Ascending aorta (tissue), 2 donors: Measurements from ENCODE around the gene GAS2L3. TPM values are rescaled to one million over a fixed set of nuclear protein-coding genes. Genes with fewer than 3 reads are reported as not detected.

Experiments used
- DNase-seq, 2 donors: peaks; one replicate each; pipeline ENCODE4 v3.0.0-alpha.2; 2019; ENCODE audit warnings: low spot score in 2 of 2
- H3K27ac ChIP-seq, 2 donors: fragments of 200-600 bp; sonication (generic); one replicate each; pipeline ENCODE4 v1.5.1; 2016 to 2017; ENCODE audit warnings: mild to moderate bottlenecking in 1 of 2
- H3K27me3 ChIP-seq: fragments of 200-600 bp; sonication (generic); one replicate; pipeline ENCODE4 v1.5.1; 2017
- H3K36me3 ChIP-seq, 2 donors: fragments of 200-600 bp; sonication (generic); one replicate each; pipeline ENCODE4 v1.5.1; 2016
- H3K4me1 ChIP-seq, 2 donors: fragments of 200-600 bp; sonication (generic); one replicate each; pipeline ENCODE4 v1.5.1; 2016 to 2017; ENCODE audit warnings: mild to moderate bottlenecking in 1 of 2
- H3K4me3 ChIP-seq, 2 donors: fragments of 200-600 bp; sonication (generic); one replicate each; pipeline ENCODE4 v1.5.1; 2016 to 2017; ENCODE audit warnings: mild to moderate bottlenecking in 1 of 2
- H3K9me3 ChIP-seq, 2 donors: fragments of 200-600 bp; sonication (generic); one replicate each; pipeline ENCODE4 v1.5.1; 2016
- intact Hi-C: fragments of 100-400 bp; cut with DNase I; formaldehyde crosslinking; loops from one replicate; pipeline ENCODE4 v1.15.1; 2023
- total RNA-seq: library from RNA; depleted of rRNA; stranded (reverse); fragments of >200 nt; gene quantifications from one replicate; pipeline ENCODE4 v1.1.0, GENCODE V29; 2016
- TF ChIP-seq, protein P1 (sequence below), 3 experiments: fragments of 200-600 bp in 2 of 3; fragments of 450-650 bp in 1 of 3; sonication (generic) in 2 of 3; IDR thresholded peaks; one replicate each; pipeline ENCODE4 v1.5.1; 2016 to 2019; ENCODE audit warnings: antibody characterized with exemption in 3 of 3, mild to moderate bottlenecking in 1 of 3, moderate library complexity in 1 of 3

GAS2L3 gene
- total RNA-seq, 1 donor from 2014 or later: not detected

DNA sequence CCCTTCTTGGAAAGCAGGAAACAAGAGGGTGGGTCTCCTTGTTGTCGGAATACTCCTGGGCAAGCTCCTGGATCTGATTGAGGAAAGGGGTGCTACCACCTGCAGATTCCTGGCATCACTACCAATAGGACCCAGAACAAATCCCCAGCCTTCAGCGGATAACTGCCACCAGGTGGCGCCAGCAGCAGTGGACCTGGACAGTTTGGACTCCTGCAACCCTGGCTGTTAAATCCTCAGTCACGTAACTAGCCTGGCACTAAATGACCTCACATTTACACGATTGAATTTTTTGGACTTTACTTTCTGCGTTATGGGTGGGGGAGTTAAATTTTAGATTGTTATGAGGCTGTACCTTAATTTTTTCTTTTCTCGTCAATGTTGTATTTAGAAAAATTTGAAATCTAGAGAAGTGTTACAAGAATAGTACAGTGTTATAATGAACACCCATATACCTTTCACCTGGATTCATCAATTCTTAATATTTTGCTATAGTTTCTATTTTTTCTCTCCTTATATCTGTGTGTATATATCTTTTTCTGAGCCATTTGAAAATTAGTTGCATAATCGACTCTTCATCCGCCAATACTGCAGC, 95.6 kb downstream of the GAS2L3 start:
- H3K27ac ChIP-seq: no peak overlapping the region
- DNase-seq: no peak
- no peaks in the 10 kb centered on the region for H3K4me1 ChIP-seq
- intact Hi-C loops: no loop called here
- no peak overlapping the region for H3K4me3 ChIP-seq
- H3K9me3 ChIP-seq: no peaks in the 10 kb centered on the region
- no peaks in the 10 kb centered on the region for H3K27me3 ChIP-seq
- TF ChIP-seq, protein P1, sequence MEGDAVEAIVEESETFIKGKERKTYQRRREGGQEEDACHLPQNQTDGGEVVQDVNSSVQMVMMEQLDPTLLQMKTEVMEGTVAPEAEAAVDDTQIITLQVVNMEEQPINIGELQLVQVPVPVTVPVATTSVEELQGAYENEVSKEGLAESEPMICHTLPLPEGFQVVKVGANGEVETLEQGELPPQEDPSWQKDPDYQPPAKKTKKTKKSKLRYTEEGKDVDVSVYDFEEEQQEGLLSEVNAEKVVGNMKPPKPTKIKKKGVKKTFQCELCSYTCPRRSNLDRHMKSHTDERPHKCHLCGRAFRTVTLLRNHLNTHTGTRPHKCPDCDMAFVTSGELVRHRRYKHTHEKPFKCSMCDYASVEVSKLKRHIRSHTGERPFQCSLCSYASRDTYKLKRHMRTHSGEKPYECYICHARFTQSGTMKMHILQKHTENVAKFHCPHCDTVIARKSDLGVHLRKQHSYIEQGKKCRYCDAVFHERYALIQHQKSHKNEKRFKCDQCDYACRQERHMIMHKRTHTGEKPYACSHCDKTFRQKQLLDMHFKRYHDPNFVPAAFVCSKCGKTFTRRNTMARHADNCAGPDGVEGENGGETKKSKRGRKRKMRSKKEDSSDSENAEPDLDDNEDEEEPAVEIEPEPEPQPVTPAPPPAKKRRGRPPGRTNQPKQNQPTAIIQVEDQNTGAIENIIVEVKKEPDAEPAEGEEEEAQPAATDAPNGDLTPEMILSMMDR (IDR thresholded peaks at IDR 0.05): peak in 2 of 3 experiments; percentile 15 to 47
- no peaks in the 10 kb centered on the region for H3K36me3 ChIP-seq

DNA sequence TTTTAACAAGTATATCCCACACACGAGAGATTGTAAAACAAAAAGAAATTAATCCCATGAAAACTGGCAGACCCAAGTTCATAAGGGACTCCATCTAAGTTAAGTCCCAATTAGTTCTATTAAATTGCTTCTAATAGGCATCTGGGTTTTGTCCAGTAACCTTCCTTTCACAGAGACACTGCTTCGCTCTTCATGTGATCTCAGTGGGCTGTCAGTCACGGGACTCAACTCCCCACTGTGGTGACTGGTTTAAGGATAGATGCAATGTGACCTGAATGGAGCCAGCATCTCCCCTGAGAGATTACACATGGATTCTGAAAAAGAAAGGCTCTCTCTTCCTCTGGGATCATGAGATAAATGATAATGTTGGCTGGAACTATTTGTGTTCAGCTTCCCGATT, 96.4 kb downstream of the GAS2L3 start:
- TF ChIP-seq, protein P1 (IDR thresholded peaks at IDR 0.05): no peak
- Histone ChIP-seq H3K27ac (no peak overlapping the region), H3K9me3 (no peaks in the 10 kb centered on the region), H3K4me3 (no peak overlapping the region), H3K36me3 (no peaks in the 10 kb centered on the region), H3K27me3 (no peaks in the 10 kb centered on the region), H3K4me1 (no peaks in the 10 kb centered on the region)
- intact Hi-C loops: no loop called here
- no peak for DNase-seq

GRCh38 chr12:100671396-100672074, 98.1 kb downstream of the GAS2L3 start:
- Histone ChIP-seq H3K36me3 (no peaks in the 10 kb centered on the region), H3K4me3 (no peak overlapping the region), H3K27ac (no peak overlapping the region), H3K4me1 (no peaks in the 10 kb centered on the region), H3K9me3 (no peaks in the 10 kb centered on the region), H3K27me3 (no peaks in the 10 kb centered on the region)
- intact Hi-C loops: no loop called here
- DNase-seq: no peak
- TF ChIP-seq, protein P1 (IDR thresholded peaks at IDR 0.05): no peak

DNA sequence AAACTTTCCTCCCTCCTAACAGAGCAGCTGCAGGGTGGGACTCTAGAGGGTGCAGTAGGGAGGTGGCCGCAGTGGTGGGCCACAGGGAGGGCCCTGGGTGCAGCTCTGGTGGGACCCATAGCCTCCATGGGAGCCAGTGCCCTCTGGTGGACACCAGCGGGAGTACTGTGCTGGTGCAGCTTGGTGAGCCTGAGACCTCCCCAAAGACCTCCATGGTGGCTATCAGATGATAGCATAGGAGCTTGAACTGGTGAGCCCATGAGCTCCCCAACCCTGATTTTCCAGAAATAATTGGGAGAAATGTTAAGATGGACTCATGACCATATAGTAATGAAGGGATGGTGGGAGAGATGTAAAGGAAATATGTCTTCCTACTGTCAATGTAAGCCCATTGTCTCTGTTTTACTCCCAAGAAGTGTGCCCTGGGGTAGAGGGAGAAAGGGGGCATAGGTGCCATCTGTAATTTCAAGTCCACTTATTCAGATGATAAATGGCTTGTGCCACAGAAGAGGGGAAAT, 98.7 kb downstream of the GAS2L3 start:
- TF ChIP-seq, protein P1 (IDR thresholded peaks at IDR 0.05): no peak
- H3K36me3 ChIP-seq: no peaks in the 10 kb centered on the region
- no peak overlapping the region for H3K27ac ChIP-seq
- DNase-seq: no peak
- intact Hi-C loops: no loop called here
- no peaks in the 10 kb centered on the region for H3K27me3 ChIP-seq
- no peaks in the 10 kb centered on the region for H3K9me3 ChIP-seq
- H3K4me1 ChIP-seq: no peaks in the 10 kb centered on the region
- no peak overlapping the region for H3K4me3 ChIP-seq

DNA sequence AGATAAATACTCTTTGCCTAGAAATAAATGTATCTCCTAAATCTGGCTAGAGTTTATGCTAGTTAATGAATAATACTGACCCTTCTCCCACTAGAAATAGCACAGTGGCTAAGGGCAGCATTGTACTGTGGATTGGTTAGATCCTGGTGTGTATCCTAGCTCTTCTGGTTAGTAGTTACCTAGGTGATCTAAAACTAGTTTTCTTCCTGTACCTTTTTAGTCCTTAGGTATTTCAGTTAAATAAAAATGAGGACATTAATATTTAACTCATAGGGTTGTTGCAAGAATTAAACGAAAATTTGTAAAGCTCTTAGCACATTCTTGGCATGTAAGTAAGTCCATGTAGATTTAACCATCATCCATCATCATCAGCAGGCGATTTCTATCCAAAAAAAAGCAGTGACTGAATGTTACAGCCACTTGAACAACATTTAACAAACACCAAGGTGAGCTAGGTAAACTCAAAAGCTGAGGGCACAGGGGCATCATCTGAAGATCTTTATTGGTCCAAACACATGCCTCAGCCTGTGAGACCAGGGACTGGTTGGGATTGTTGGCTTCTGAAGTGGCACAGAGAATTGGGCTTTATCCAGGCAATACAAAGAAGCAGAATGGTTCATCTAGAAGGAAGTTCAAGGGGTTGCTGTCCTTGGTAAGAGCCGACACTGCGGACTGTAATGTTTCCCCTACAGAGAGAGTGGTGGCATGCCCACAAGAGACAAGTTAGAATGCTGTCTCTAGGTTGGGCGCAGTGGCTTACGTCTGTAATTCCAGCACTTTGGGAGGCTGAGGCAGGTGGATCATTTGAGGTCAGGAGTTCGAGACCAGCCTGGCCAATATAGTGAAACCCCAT, 100.8 kb downstream of the GAS2L3 start:
- no peak for DNase-seq
- H3K9me3 ChIP-seq: no peaks in the 10 kb centered on the region
- TF ChIP-seq, protein P1 (IDR thresholded peaks at IDR 0.05): no peak
- no peaks in the 10 kb centered on the region for H3K36me3 ChIP-seq
- no peaks in the 10 kb centered on the region for H3K4me1 ChIP-seq
- H3K4me3 ChIP-seq: no peak overlapping the region
- intact Hi-C loops: no loop called here
- no peaks in the 10 kb centered on the region for H3K27me3 ChIP-seq
- H3K27ac ChIP-seq: no peak overlapping the region

Other genes starting within 250 kb of the GAS2L3 start
- not detected for gene SLC17A8, start 216.6 kb upstream of the GAS2L3 start, total RNA-seq
- gene NR1H4, start 99.8 kb upstream of the GAS2L3 start, total RNA-seq: 0.32 TPM
- gene ANO4, start 221.1 kb downstream of the GAS2L3 start, total RNA-seq: 0.11 TPM